ENCODE measurements around the gene ALOX5. TPM values are rescaled to one million over a fixed set of nuclear protein-coding genes. Genes with fewer than 3 reads are reported as not detected.

The ALOX5 gene
- polyA plus RNA-seq, 1 of the 3 experiments (the other 2 are of a cell fraction): not detected

GRCh38 chr10:45490277-45490676, 116.3 kb downstream of the ALOX5 start:
- Histone ChIP-seq H3K79me2 (ENCODE audit: insufficient read depth) (no peaks in the 10 kb centered on the region), H3K4me3 (ENCODE audit: low read depth in 2 of 2, low read length in 1 of 2) (no peak overlapping the region), H3K27ac (ENCODE audit: low read depth in 2 of 2, low read length in 1 of 2) (no peak overlapping the region), H3K9me2 (no peaks in the 10 kb centered on the region), H3F3A (replicated peaks; ENCODE audit: insufficient read depth) (no peaks in the 10 kb centered on the region), H3K4me2 (no peak overlapping the region), H3K27me3 (ENCODE audit: insufficient read depth) (no peaks in the 10 kb centered on the region), H3K9ac (no peak overlapping the region), H3K36me3 (replicated peaks in 1 of 2; ENCODE audit: control insufficient read depth in 1 of 2, insufficient read depth in 2 of 2, low read length in 1 of 2) (no peaks in the 10 kb centered on the region), H3K9me3 (no peaks in the 10 kb centered on the region), H2AFZ (ENCODE audit: low read depth) (no peak overlapping the region), H3K4me1 (ENCODE audit: control insufficient read depth in 1 of 2, insufficient read depth in 2 of 2, low read depth in 1 of 2, low read length in 1 of 2) (no peaks in the 10 kb centered on the region), H4K20me1 (ENCODE audit: insufficient read depth) (no peaks in the 10 kb centered on the region)
- POLR2A ChIA-PET: no interaction called here
- no peak for DNase-seq
- WGBS (ENCODE audit: low lambda C conversion rate): 96% methylated on average over 3 of the region's 3 CpGs
- CTCF ChIA-PET: no interaction called here
- TF ChIP-seq, protein P1, sequence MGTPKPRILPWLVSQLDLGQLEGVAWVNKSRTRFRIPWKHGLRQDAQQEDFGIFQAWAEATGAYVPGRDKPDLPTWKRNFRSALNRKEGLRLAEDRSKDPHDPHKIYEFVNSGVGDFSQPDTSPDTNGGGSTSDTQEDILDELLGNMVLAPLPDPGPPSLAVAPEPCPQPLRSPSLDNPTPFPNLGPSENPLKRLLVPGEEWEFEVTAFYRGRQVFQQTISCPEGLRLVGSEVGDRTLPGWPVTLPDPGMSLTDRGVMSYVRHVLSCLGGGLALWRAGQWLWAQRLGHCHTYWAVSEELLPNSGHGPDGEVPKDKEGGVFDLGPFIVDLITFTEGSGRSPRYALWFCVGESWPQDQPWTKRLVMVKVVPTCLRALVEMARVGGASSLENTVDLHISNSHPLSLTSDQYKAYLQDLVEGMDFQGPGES (IDR thresholded peaks at IDR 0.05; ENCODE audit: low read depth, low read length): no peak
- TF ChIP-seq TEAD4 (IDR thresholded peaks at IDR 0.05; ENCODE audit: borderline replicate concordance, insufficient read depth) (no peak), TCF12 (IDR thresholded peaks at IDR 0.05) (no peak), RAD21 (IDR thresholded peaks at IDR 0.05; ENCODE audit: low read length) (no peak), FOXM1 (IDR thresholded peaks at IDR 0.05; ENCODE audit: low read depth) (no peak), YY1 (IDR thresholded peaks at IDR 0.05; ENCODE audit: low read depth) (no peak), CHD2 (IDR thresholded peaks at IDR 0.05; ENCODE audit: low read length, partially characterized antibody) (no peak)
- TF ChIP-seq, protein P2, sequence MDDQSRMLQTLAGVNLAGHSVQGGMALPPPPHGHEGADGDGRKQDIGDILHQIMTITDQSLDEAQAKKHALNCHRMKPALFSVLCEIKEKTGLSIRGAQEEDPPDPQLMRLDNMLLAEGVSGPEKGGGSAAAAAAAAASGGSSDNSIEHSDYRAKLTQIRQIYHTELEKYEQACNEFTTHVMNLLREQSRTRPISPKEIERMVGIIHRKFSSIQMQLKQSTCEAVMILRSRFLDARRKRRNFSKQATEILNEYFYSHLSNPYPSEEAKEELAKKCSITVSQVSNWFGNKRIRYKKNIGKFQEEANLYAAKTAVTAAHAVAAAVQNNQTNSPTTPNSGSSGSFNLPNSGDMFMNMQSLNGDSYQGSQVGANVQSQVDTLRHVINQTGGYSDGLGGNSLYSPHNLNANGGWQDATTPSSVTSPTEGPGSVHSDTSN (IDR thresholded peaks at IDR 0.05): no peak

- no peaks in the 10 kb centered on the region; the same call in 1 of the 2 replicates for H3K9me3 ChIP-seq
- H3K4me2 ChIP-seq: no peak overlapping the region
- H3K27ac ChIP-seq (ENCODE audit: low read depth in 2 of 2, low read length in 1 of 2): no peak overlapping the region
- no peaks in the 10 kb centered on the region for H4K20me1 ChIP-seq (ENCODE audit: insufficient read depth)
- no peak for TF ChIP-seq TCF12 (IDR thresholded peaks at IDR 0.05)
- TF ChIP-seq EZH2phosphoT487 (IDR thresholded peaks at IDR 0.05; ENCODE audit: borderline replicate concordance, low read depth): no peak
- TF ChIP-seq SIN3A (IDR thresholded peaks at IDR 0.05; ENCODE audit: borderline replicate concordance, low read depth, low read length): no peak
- TF ChIP-seq, protein P1 (IDR thresholded peaks at IDR 0.05; ENCODE audit: low read depth, low read length): no peak
- TF ChIP-seq, protein P3, sequence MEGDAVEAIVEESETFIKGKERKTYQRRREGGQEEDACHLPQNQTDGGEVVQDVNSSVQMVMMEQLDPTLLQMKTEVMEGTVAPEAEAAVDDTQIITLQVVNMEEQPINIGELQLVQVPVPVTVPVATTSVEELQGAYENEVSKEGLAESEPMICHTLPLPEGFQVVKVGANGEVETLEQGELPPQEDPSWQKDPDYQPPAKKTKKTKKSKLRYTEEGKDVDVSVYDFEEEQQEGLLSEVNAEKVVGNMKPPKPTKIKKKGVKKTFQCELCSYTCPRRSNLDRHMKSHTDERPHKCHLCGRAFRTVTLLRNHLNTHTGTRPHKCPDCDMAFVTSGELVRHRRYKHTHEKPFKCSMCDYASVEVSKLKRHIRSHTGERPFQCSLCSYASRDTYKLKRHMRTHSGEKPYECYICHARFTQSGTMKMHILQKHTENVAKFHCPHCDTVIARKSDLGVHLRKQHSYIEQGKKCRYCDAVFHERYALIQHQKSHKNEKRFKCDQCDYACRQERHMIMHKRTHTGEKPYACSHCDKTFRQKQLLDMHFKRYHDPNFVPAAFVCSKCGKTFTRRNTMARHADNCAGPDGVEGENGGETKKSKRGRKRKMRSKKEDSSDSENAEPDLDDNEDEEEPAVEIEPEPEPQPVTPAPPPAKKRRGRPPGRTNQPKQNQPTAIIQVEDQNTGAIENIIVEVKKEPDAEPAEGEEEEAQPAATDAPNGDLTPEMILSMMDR (IDR thresholded peaks at IDR 0.05): no peak
- TF ChIP-seq NRF1 (IDR thresholded peaks at IDR 0.05; ENCODE audit: low read depth, low read length): no peak
- TF ChIP-seq MEF2A (IDR thresholded peaks at IDR 0.05; ENCODE audit: borderline replicate concordance, low read depth): no peak
- TF ChIP-seq, protein P4, sequence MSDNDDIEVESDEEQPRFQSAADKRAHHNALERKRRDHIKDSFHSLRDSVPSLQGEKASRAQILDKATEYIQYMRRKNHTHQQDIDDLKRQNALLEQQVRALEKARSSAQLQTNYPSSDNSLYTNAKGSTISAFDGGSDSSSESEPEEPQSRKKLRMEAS (IDR thresholded peaks at IDR 0.05; ENCODE audit: low read depth): no peak
- no peaks in the 10 kb centered on the region for H3K9me2 ChIP-seq
- no peak for DNase-seq
- POLR2A ChIA-PET: no interaction called here
- H3K9ac ChIP-seq: no peak overlapping the region
- H3K79me2 ChIP-seq (ENCODE audit: insufficient read depth): no peaks in the 10 kb centered on the region
- CTCF ChIA-PET: no interaction called here
- H3K27me3 ChIP-seq (ENCODE audit: insufficient read depth): no peaks in the 10 kb centered on the region
- WGBS (ENCODE audit: low lambda C conversion rate): 86% methylated on average over 7 of the region's 7 CpGs
- no peaks in the 10 kb centered on the region for H3K36me3 ChIP-seq (replicated peaks in 1 of 2; ENCODE audit: control insufficient read depth in 1 of 2, insufficient read depth in 2 of 2, low read length in 1 of 2)
- no peak overlapping the region for H2AFZ ChIP-seq (ENCODE audit: low read depth)
- no peaks in the 10 kb centered on the region for H3K4me1 ChIP-seq (ENCODE audit: control insufficient read depth in 1 of 2, insufficient read depth in 2 of 2, low read depth in 1 of 2, low read length in 1 of 2)
- H3K4me3 ChIP-seq (ENCODE audit: low read depth in 2 of 2, low read length in 1 of 2): no peak overlapping the region
- H3F3A ChIP-seq (replicated peaks; ENCODE audit: insufficient read depth): no peaks in the 10 kb centered on the region
Observed at GRCh38 chr10:45491061-45491460, 117.0 kb downstream of the ALOX5 start.

Measured in SK-N-SH (cell line).